MCF 10A (cell line): ENCODE measurements around the gene CSNK2A1. TPM values are rescaled to one million over a fixed set of nuclear protein-coding genes. Genes with fewer than 3 reads are reported as not detected.
A peak's percentile ranks its signal among the peaks of the same experiment; 100 is the strongest.

Experiments
- Bru-seq: library from RNA; stranded (reverse); fragments of 400-500 nt; gene quantifications from one replicate; lab custom pipeline; 2021; lab: Mats Ljungman, UMichigan
- BruChase-seq, 2 experiments: library from RNA; stranded (reverse); fragments of 400-500 nt; gene quantifications; one replicate each; lab custom pipeline; 2021; lab: Mats Ljungman, UMichigan
- BruUV-seq: library from RNA; stranded (reverse); fragments of 400-500 nt; replicated peaks from 2 replicates; lab custom pipeline; 2021; lab: Mats Ljungman, UMichigan
- CTCF ChIA-PET: fragments of 300-600 bp; sonication (Branson Sonifier 250); formaldehyde crosslinking; extraction: SDS; loops from one replicate; lab custom pipeline; 2021; ENCODE audit warnings: antibody characterized with exemption, inconsistent platforms; lab: Yijun Ruan, JAX
- POLR2A ChIA-PET: fragments of 300-600, 350-650 bp; sonication (Branson Sonifier 250); formaldehyde crosslinking; extraction: SDS; loops from one replicate; lab custom pipeline; 2020; ENCODE audit warnings: antibody characterized with exemption, inconsistent platforms; lab: Yijun Ruan, JAX
- DNase-seq: peaks from one replicate; pipeline ENCODE4 v3.0.0-alpha.2; 2018; ENCODE audit not compliant: unreplicated experiment
- H3K27ac Mint-ChIP-seq: one replicate; pipeline ENCODE4 v1.8.0; 2022; ENCODE audit warnings: mild to moderate bottlenecking, low read depth, mixed read lengths; ENCODE audit not compliant: unreplicated experiment
- H3K27me3 Mint-ChIP-seq: one replicate; pipeline ENCODE4 v1.8.0; 2022; ENCODE audit warnings: mixed read lengths; ENCODE audit not compliant: insufficient read depth, unreplicated experiment
- H3K36me3 Mint-ChIP-seq: one replicate; pipeline ENCODE4 v1.8.0; 2022; ENCODE audit warnings: mild to moderate bottlenecking, moderate library complexity, mixed read lengths; ENCODE audit not compliant: insufficient read depth, unreplicated experiment
- H3K4me1 Mint-ChIP-seq: one replicate; pipeline ENCODE4 v1.8.0; 2022; ENCODE audit warnings: mixed read lengths; ENCODE audit not compliant: insufficient read depth, unreplicated experiment
- H3K4me3 Mint-ChIP-seq: one replicate; pipeline ENCODE4 v1.8.0; 2022; ENCODE audit warnings: mild to moderate bottlenecking, moderate library complexity, mixed read lengths; ENCODE audit not compliant: unreplicated experiment
- H3K9me3 Mint-ChIP-seq: one replicate; pipeline ENCODE4 v1.8.0; 2022; ENCODE audit warnings: mixed read lengths; ENCODE audit not compliant: unreplicated experiment
- CTCF ChIP-seq: fragments of 200-600 bp; IDR thresholded peaks from one replicate; pipeline ENCODE4 v1.8.0; 2022; ENCODE audit warnings: antibody characterized with exemption, mild to moderate bottlenecking; ENCODE audit not compliant: unreplicated experiment
- intact Hi-C: fragments of 100-400 bp; cut with micrococcal nuclease; formaldehyde crosslinking; loops from 2 replicates; pipeline ENCODE4 v1.14.1; 2022
- long read RNA-seq: library from polyadenylated mRNA; stranded (forward); transcript quantifications from one replicate; pipeline ENCODE4 v2.0.0, GENCODE V29; 2022
- total RNA-seq: library from RNA; stranded (reverse); gene quantifications from 2 replicates; pipeline ENCODE4 v1.2.3, GENCODE V29; 2022

CSNK2A1 gene
- total RNA-seq (271 and 297 TPM in 2 replicates), Bru-seq, nascent RNA (percentile 96 among the genes with signal in this experiment), BruChase-seq, experiment 1, labeled RNA remaining after a 6-hour chase (percentile 97 among the genes with signal in this experiment), BruChase-seq, experiment 2, labeled RNA remaining after a 2-hour chase (percentile 96 among the genes with signal in this experiment)
- long read RNA-seq, full-length matches to known transcripts, result 374 of 447 reads
- long read RNA-seq, partial matches to known transcripts, result 12 of 447 reads
- long read RNA-seq, other reads (novel, unspliced or antisense), result 61 of 447 reads

DNA sequence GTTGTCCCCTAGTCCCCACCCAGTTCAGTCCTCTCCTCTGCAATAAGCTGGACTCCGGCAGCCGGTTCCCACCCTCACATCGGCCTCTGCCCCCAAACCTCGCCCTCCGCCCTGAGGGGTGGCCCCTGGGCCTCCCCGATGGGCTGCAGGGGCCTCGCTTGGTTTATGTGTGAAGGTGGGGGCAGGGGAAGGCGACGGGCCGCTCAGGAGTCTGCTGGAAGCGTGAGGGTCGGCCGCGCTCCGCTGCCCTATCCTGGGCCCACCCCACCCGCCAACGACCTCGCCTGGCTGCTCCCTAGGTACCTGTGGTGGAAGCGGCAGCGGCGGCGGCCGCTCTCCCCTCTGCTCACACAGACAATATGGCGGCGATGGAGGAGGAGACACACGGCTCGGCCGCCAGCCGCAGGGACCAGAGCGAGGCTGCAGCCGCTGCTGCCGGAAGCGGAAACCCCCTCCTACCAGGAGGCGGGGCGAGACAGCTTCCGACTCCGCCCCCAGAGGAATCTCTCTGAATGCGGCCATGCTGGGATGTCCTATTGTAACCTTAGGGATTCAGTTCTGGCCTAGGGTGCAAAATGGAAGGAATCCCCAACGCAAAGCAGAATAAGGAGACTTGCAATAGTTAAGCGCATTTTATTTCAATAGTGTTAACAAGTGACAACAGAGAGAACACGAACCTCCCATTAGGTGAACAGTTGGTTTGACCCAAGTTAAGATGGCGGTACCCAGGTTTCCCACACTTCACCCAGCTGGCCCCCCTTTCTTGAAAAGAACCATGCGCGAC lies at the start of gene CSNK2A1:
CSNK2A1 (minus strand) TSS at position 422 of the 784 bp plus-strand sequence. CDS start 35,239 bp downstream, outside the sequence.
- POLR2A ChIA-PET, result interaction anchor here (0.6 to 6.8 kb wide), 27 partner anchors 9 to 245 kb away, joined by 3 to 74 read pairs (median 4); partner anchors contain the start of genes SOX12, SRXN1, TBC1D20 and TRIB3
- Mint-ChIP-seq H3K9me3 (no peaks in the 10 kb centered on the region), H3K4me1 (peaks cover 27% of the 10 kb centered on the region), H3K27ac (peak within 1 kb of the TSS; percentile 99), H3K27me3 (no peaks in the 10 kb centered on the region), H3K4me3 (peak within 1 kb of the TSS; percentile 77), H3K36me3 (peaks cover 24% of the 10 kb centered on the region)
- CTCF ChIA-PET, result interaction anchor here (0.6 to 1.5 kb wide), 15 partner anchors 17 to 209 kb away, joined by 3 to 5 read pairs (median 3); partner anchors contain the start of gene SRXN1
- DNase-seq, result peak; percentile 94
- intact Hi-C loops, result no loop called here
- BruUV-seq, result no TSS peak
- no peak for TF ChIP-seq CTCF

DNA sequence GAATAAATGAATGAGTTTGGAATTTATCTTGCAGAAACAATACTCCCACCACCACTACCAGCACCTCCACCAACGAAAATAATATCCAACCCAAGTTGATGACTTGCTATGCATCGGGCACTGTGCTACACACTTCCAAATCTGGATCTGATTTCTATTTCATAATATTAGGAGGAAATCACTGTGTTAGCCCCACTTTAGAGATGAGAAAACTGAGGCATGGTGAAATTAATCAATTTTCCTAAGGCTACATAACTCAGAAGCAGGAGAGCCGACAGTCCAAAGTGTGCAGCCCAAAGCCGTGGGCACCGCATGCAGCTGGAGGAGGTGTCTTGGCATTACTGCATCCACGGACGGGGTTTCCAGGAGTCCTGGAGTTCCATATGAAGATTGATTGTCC lies 48.9 kb upstream of the CSNK2A1 start:
- no peak overlapping the region for H3K4me3 Mint-ChIP-seq
- peaks cover 31% of the 10 kb centered on the region for H3K27me3 Mint-ChIP-seq
- H3K9me3 Mint-ChIP-seq, result no peaks in the 10 kb centered on the region
- TF ChIP-seq CTCF, result no peak
- no peaks in the 10 kb centered on the region for H3K36me3 Mint-ChIP-seq
- POLR2A ChIA-PET, result interaction anchor here (0.7 kb wide), 1 partner anchor 60 kb away, joined by 3 read pairs; no protein-coding TSS in a partner anchor
- CTCF ChIA-PET, result interaction anchor here (0.6 kb wide), 1 partner anchor 1928 kb away, joined by 3 read pairs; no protein-coding TSS in a partner anchor
- no peaks in the 10 kb centered on the region for H3K4me1 Mint-ChIP-seq
- intact Hi-C loops, result no loop called here
- H3K27ac Mint-ChIP-seq, result no peak overlapping the region
- BruUV-seq, result no TSS peak
- DNase-seq, result no peak

DNA sequence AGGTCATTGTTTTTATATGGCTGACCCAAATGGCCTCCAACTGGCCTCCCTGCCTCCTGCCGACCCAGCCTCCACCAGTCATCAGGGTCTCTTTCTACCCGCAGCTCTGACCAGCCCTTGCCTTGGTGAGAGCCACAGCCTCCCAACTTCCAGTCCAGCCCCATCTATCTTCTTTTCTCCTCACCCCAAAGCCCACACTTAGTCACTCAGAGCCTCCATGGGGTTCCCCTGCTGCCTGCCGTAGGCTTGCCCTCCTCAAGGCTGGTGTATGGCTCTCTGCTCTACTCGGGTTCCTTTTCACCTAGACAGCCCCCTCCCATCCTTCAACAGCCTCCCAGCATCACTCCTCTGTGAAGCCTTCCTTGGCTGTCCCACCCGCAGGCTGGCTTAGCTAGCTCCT lies 48.4 kb upstream of the CSNK2A1 start:
- CTCF ChIA-PET, result interaction anchor here (0.6 kb wide), 1 partner anchor 1929 kb away, joined by 3 read pairs; no protein-coding TSS in a partner anchor
- intact Hi-C loops, result no loop called here
- TF ChIP-seq CTCF, result no peak
- Mint-ChIP-seq H3K36me3 (no peaks in the 10 kb centered on the region), H3K27ac (no peak overlapping the region), H3K9me3 (no peaks in the 10 kb centered on the region), H3K4me3 (no peak overlapping the region), H3K4me1 (no peaks in the 10 kb centered on the region), H3K27me3 (peaks cover 31% of the 10 kb centered on the region)
- no TSS peak for BruUV-seq
- POLR2A ChIA-PET, result interaction anchor here (0.7 kb wide), 1 partner anchor 60 kb away, joined by 3 read pairs; no protein-coding TSS in a partner anchor
- no peak for DNase-seq
